PC-3 (cell line): ENCODE measurements around the gene UBE2G1. TPM values are rescaled to one million over a fixed set of nuclear protein-coding genes. Genes with fewer than 3 reads are reported as not detected.

Source experiments
- ATAC-seq: fragments of 200-7000 bp; cut with Tn5 transposase; 2 replicates; pipeline ENCODE4 v1.9.1; 2020; ENCODE audit warnings: mild to moderate bottlenecking, moderate library complexity
- BruUV-seq: library from RNA; stranded (reverse); fragments of 400-500 nt; replicated peaks from 2 replicates; lab custom pipeline; 2021; lab: Mats Ljungman, UMichigan
- CTCF ChIA-PET: fragments of 300-600 bp; sonication (Branson Sonifier 250); formaldehyde crosslinking; loops from one replicate; lab custom pipeline; 2022; ENCODE audit warnings: antibody characterized with exemption; lab: Charles Lee
- POLR2A ChIA-PET: fragments of 300-600 bp; sonication (Branson Sonifier 250); formaldehyde crosslinking; loops from one replicate; lab custom pipeline; 2022; ENCODE audit warnings: antibody characterized with exemption; ENCODE audit not compliant: unreplicated experiment; lab: Charles Lee
- DNase-seq: peaks from one replicate; pipeline ENCODE4 v3.0.0-alpha.2; 2015
- H2AFZ ChIP-seq: fragments of 300-600 bp; sonication (generic); 2 replicates; pipeline ENCODE4 v1.6.0; 2016; ENCODE audit warnings: antibody characterized with exemption, low read length
- H3F3A ChIP-seq: fragments of 300-600 bp; sonication (generic); one replicate; pipeline ENCODE4 v1.6.0; 2017; ENCODE audit warnings: antibody characterized with exemption, low read length, control low read depth, mild to moderate bottlenecking; ENCODE audit not compliant: unreplicated experiment
- H3K27ac ChIP-seq: fragments of 300-600 bp; sonication (generic); 2 replicates; pipeline ENCODE4 v1.5.1; 2016; ENCODE audit warnings: mild to moderate bottlenecking, low read length
- H3K27me3 ChIP-seq: fragments of 300-600 bp; sonication (generic); 2 replicates; pipeline ENCODE4 v1.6.1; 2016; ENCODE audit warnings: low read length, mixed read lengths
- H3K36me3 ChIP-seq: fragments of 300-600 bp; sonication (generic); 2 replicates; pipeline ENCODE4 v1.6.1; 2016; ENCODE audit warnings: low read depth, mixed run types, low read length, mixed read lengths
- H3K4me1 ChIP-seq: fragments of 300-600 bp; sonication (generic); 2 replicates; pipeline ENCODE4 v1.5.1; 2016; ENCODE audit warnings: low read length; ENCODE audit not compliant: insufficient read depth
- H3K4me2 ChIP-seq: fragments of 300-600 bp; sonication (generic); 2 replicates; pipeline ENCODE4 v1.6.0; 2016; ENCODE audit warnings: low read length
- H3K4me3 ChIP-seq: fragments of 300-600 bp; sonication (generic); 2 replicates; pipeline ENCODE4 v1.5.1; 2016; ENCODE audit warnings: mild to moderate bottlenecking, low read length, mixed read lengths
- H3K79me2 ChIP-seq: fragments of 300-600 bp; sonication (generic); 2 replicates; pipeline ENCODE4 v1.6.1; 2017; ENCODE audit warnings: low read length, mixed read lengths
- H3K9ac ChIP-seq: fragments of 300-600 bp; sonication (generic); 2 replicates; pipeline ENCODE4 v1.6.0; 2016; ENCODE audit warnings: mild to moderate bottlenecking, low read length
- H3K9me2 ChIP-seq: fragments of 300-600 bp; sonication (generic); replicated peaks from 2 replicates; pipeline ENCODE4 v1.6.1; 2016; ENCODE audit warnings: mixed run types, low read length, mixed read lengths
- H3K9me3 ChIP-seq: fragments of 300-600 bp; sonication (generic); 2 replicates; pipeline ENCODE4 v1.6.1; 2016; ENCODE audit warnings: low read length, mixed read lengths
- H4K20me1 ChIP-seq: fragments of 300-600 bp; sonication (generic); 2 replicates; pipeline ENCODE4 v1.6.1; 2016; ENCODE audit warnings: low read length, mixed read lengths
- EZH2 ChIP-seq: fragments of 300-600 bp; sonication (generic); IDR thresholded peaks from one replicate; pipeline ENCODE4 v1.6.1; 2017; ENCODE audit warnings: antibody characterized with exemption, mild to moderate bottlenecking, low read length; ENCODE audit not compliant: unreplicated experiment
- EZH2phosphoT487 ChIP-seq: fragments of 300-600 bp; sonication (generic); IDR thresholded peaks from 2 replicates; pipeline ENCODE4 v1.6.1; 2018; ENCODE audit warnings: mild to moderate bottlenecking, antibody characterized with exemption, low read length, borderline replicate concordance
- intact Hi-C: fragments of 100-400 bp; cut with micrococcal nuclease; formaldehyde crosslinking; loops from 2 replicates; pipeline ENCODE4 v1.9.0; 2023
- total RNA-seq: library from RNA; depleted of rRNA; stranded (reverse); fragments of >200 nt; gene quantifications from 2 replicates; pipeline ENCODE4 v1.2.3, GENCODE V29; 2014
- TF ChIP-seq, protein P1 (sequence below): fragments of 300-600 bp; sonication (generic); conservative IDR thresholded peaks from 2 replicates; pipeline ENCODE4 v1.5.1; 2017; ENCODE audit warnings: antibody characterized with exemption, low read depth, mild to moderate bottlenecking, low read length

UBE2G1 gene
- total RNA-seq, 1 experiment from 2014 or later: 35.8 TPM

DNA sequence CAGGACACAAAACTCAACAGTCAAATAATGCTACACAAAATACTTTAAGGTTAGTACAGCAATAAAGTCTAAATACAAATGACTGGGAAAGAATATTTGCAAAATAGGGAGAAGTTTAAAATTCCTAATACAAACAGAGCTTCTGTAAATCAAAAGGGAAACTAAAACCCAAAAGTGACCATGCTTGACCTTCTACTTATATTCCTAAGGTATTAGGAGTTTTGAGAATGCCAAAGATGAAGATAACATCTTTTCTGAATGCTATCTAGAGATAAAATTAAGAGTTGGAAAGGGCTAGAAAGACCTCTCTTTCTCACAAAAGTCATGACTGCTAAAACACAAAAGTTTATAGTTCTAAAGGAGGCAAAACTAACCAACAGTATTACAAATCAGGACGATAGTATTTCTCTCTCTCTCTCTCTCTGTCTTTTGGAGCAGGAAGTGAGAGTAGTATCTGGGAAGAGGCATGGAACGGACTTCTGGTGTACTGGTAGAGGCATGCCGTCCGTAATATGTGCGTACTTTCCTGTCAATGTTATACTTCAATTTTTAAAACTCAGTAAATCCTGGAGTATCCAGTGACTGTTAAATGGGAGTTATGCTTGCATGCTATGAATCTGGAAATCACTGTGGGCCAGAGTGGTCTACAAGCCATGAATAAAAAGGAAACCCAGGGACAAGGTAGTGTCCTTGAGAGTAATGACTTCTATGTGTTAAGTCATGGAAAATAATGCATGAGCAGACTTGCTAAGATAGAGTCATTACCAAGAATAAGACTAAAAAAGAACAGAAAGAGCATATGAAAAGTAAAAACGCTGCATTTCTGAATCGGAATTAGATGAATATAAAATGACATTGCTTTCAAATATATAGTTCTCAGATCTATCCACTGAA is 53.0 kb downstream of the UBE2G1 start:
- CTCF ChIA-PET: no interaction called here
- Histone ChIP-seq H3K27me3 (no peaks in the 10 kb centered on the region), H3K36me3 (no peaks in the 10 kb centered on the region), H3K4me1 (no peaks in the 10 kb centered on the region), H3K79me2 (peaks cover 98% of the 10 kb centered on the region), H3F3A (no peaks in the 10 kb centered on the region), H3K9ac (no peak overlapping the region), H2AFZ (no peak overlapping the region), H3K4me3 (no peak overlapping the region), H3K9me2 (no peaks in the 10 kb centered on the region), H3K9me3 (no peaks in the 10 kb centered on the region), H4K20me1 (peaks cover 8% of the 10 kb centered on the region; the same call in 1 of the 2 replicates), H3K27ac (no peak overlapping the region), H3K4me2 (no peak overlapping the region)
- TF ChIP-seq EZH2: no peak
- no peak for TF ChIP-seq EZH2phosphoT487
- TF ChIP-seq, protein P1, sequence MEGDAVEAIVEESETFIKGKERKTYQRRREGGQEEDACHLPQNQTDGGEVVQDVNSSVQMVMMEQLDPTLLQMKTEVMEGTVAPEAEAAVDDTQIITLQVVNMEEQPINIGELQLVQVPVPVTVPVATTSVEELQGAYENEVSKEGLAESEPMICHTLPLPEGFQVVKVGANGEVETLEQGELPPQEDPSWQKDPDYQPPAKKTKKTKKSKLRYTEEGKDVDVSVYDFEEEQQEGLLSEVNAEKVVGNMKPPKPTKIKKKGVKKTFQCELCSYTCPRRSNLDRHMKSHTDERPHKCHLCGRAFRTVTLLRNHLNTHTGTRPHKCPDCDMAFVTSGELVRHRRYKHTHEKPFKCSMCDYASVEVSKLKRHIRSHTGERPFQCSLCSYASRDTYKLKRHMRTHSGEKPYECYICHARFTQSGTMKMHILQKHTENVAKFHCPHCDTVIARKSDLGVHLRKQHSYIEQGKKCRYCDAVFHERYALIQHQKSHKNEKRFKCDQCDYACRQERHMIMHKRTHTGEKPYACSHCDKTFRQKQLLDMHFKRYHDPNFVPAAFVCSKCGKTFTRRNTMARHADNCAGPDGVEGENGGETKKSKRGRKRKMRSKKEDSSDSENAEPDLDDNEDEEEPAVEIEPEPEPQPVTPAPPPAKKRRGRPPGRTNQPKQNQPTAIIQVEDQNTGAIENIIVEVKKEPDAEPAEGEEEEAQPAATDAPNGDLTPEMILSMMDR: no peak
- DNase-seq (no peak), ATAC-seq (no peak)
- intact Hi-C loops: loop anchor here (10.0 kb wide), 1 partner anchor 51 kb away; the partner anchor contains the start of gene UBE2G1
- no TSS peak for BruUV-seq
- POLR2A ChIA-PET: no interaction called here

DNA sequence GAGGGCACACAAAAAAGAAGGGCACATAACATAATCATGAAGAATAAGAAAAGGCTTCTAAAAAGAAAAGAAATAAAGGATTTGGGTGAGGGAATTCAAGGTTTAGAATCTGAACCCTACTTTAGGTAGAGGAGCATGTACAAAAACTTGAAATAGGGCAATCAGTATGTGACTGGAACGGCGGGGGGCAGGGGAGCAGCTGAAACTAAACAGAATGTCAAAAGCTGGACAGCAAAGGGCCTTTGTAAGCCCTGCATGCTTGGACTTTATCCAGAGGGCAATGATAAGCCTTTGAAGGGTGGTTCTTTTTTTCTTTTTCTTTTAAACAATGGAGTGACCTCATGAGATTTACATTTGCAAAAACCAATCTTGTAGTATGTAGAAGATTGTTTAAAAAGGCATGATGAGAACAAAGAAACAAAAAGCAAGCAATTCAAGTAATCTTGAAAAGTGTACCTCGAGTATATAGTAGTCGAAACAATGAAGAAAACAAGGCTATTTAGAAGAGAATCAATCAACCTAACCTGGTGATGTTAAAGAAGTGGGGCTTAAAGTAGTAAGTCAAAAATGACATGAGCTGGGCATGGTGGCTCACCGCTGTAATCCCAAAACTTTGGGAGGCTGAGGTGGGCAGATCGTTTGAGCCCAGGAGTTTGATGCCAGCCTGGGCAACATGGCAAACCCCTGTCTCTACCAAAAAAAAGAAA is 56.0 kb downstream of the UBE2G1 start:
- peaks cover 86% of the 10 kb centered on the region for H3K79me2 ChIP-seq
- no peak for TF ChIP-seq EZH2
- TF ChIP-seq, protein P1: no peak
- no peak for TF ChIP-seq EZH2phosphoT487
- H3F3A ChIP-seq: no peaks in the 10 kb centered on the region
- H3K4me3 ChIP-seq: no peak overlapping the region
- ChIA-PET POLR2A (no interaction called here), CTCF (no interaction called here)
- H3K4me2 ChIP-seq: no peak overlapping the region
- DNase-seq (no peak), ATAC-seq (no peak)
- no peaks in the 10 kb centered on the region for H3K4me1 ChIP-seq
- H3K27me3 ChIP-seq: no peaks in the 10 kb centered on the region
- intact Hi-C loops: loop anchor here (10.0 kb wide), 1 partner anchor 54 kb away; the partner anchor contains the start of gene UBE2G1
- H3K9me2 ChIP-seq: no peaks in the 10 kb centered on the region
- H4K20me1 ChIP-seq: peaks cover 8% of the 10 kb centered on the region; the same call in 1 of the 2 replicates
- no TSS peak for BruUV-seq
- H3K27ac ChIP-seq: no peak overlapping the region
- no peaks in the 10 kb centered on the region for H3K36me3 ChIP-seq
- H3K9me3 ChIP-seq: no peaks in the 10 kb centered on the region
- H3K9ac ChIP-seq: no peak overlapping the region
- no peak overlapping the region for H2AFZ ChIP-seq
